MV-4-11 (cell line): ENCODE results near the gene BICRA.
A peak's percentile ranks its signal among the peaks of the same experiment; 100 is the strongest.
"Not testable (repeated sequence)": the region's sequence is repeated elsewhere in the genome, so short reads cannot be mapped to it uniquely, and the experiment has no call there.

Experiments used
- DNase-seq: peaks from one replicate; lab custom pipeline; 2025; lab: John Stamatoyannopoulos, UW

BICRA gene

GRCh38 chr19:47631681-47632446, 22.9 kb downstream of the BICRA start:
- no peak for DNase-seq

GRCh38 chr19:47633517-47633916, 24.6 kb downstream of the BICRA start:
- DNase-seq, result no peak

- no peak for DNase-seq
Measured at GRCh38 chr19:47633996-47634395, 25.1 kb downstream of the BICRA start.

GRCh38 chr19:47635152-47635754, 26.3 kb downstream of the BICRA start:
- not testable (repeated sequence) for DNase-seq

- peak; percentile 97 for DNase-seq
Measured at GRCh38 chr19:47637550-47637949, 28.6 kb downstream of the BICRA start.

- peak; percentile 65 for DNase-seq
Measured at GRCh38 chr19:47641891-47642485, 33.1 kb downstream of the BICRA start.

GRCh38 chr19:47643281-47643680, 34.3 kb downstream of the BICRA start:
- DNase-seq, result no peak

GRCh38 chr19:47644199-47644598, 35.3 kb downstream of the BICRA start:
- DNase-seq, result no peak

- DNase-seq, result no peak
Measured at GRCh38 chr19:47644743-47645482, 36.0 kb downstream of the BICRA start.

GRCh38 chr19:47646924-47647323, 38.0 kb downstream of the BICRA start:
- DNase-seq, result no peak

GRCh38 chr19:47649588-47649987, 40.7 kb downstream of the BICRA start:
- no peak for DNase-seq

GRCh38 chr19:47650700-47651099, 41.8 kb downstream of the BICRA start:
- DNase-seq, result no peak

- no peak for DNase-seq
Measured at GRCh38 chr19:47651132-47651531, 42.2 kb downstream of the BICRA start.

- DNase-seq, result no peak
Measured at GRCh38 chr19:47651691-47652090, 42.8 kb downstream of the BICRA start.

- DNase-seq, result peak; percentile 16
Measured at GRCh38 chr19:47652285-47652684, 43.4 kb downstream of the BICRA start.

- no peak for DNase-seq
Measured at GRCh38 chr19:47653856-47654255, 44.9 kb downstream of the BICRA start.

- DNase-seq, result no peak
Measured at GRCh38 chr19:47657719-47658118, 48.8 kb downstream of the BICRA start.

GRCh38 chr19:47658431-47659348, 49.8 kb downstream of the BICRA start:
- DNase-seq, result no peak

- DNase-seq, result no peak
Measured at GRCh38 chr19:47660435-47660832, 51.5 kb downstream of the BICRA start.

GRCh38 chr19:47661161-47661560, 52.2 kb downstream of the BICRA start:
- DNase-seq, result no peak

- DNase-seq, result no peak
Measured at GRCh38 chr19:47661611-47662010, 52.7 kb downstream of the BICRA start.
